Frontal cortex (tissue), 4 donors: ENCODE measurements around the gene RNF144A. TPM values are rescaled to one million over a fixed set of nuclear protein-coding genes. Genes with fewer than 3 reads are reported as not detected.

Experiments
- DNase-seq, 2 donors: peaks; one replicate each; pipeline ENCODE4 v3.0.0; 2012; ENCODE audit warnings: low spot score in 2 of 2
- FAIRE-seq: peaks from 2 replicates; lab custom pipeline; 2012; peaks lifted over from hg19 to GRCh38; lab: Jason Lieb, UNC
- total RNA-seq: library from RNA; depleted of rRNA; stranded (reverse); fragments of >200 nt; gene quantifications from one replicate; pipeline ENCODE4 v1.2.3, GENCODE V29; 2014
- donor health status: control.
- donor health status: control.
- donor health status: control.

Gene RNF144A
- total RNA-seq, 1 donor from 2014 or later = 33.8 TPM

GRCh38 chr2:6965071-6965795 is 48.0 kb downstream of the RNF144A start:
- DNase-seq = no peak
- no peak for FAIRE-seq

DNA sequence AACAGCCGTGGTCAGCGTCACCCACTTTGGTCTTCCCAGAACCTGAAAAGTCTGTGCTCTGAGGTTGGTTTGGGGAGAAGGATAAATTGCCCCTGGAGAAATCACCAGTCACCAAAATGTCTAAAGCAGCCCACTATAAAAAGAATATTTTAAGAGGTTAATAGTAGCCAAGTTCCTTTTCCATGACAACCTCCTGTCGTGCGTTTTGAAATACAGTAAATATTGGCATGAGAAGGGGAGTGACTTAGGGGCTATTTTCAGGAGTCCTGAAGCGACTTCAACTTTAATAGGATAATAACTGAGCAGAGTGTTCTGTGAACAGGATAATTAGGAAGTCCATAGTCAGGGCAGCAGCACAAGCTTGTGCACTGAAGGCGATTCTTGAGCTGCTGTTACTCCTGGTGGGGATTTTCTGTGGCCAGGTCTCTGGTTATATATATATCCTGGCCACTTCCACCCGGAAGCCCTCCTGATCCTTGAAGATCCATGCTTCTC is 49.3 kb downstream of the RNF144A start:
- FAIRE-seq = no peak
- DNase-seq = no peak

- no peak for FAIRE-seq
- no peak for DNase-seq
Observed at GRCh38 chr2:6967301-6967700, 50.1 kb downstream of the RNF144A start.

GRCh38 chr2:6968319-6969100 is 51.3 kb downstream of the RNF144A start:
- peak in 1 of 2 donors; percentile 33 for DNase-seq

GRCh38 chr2:6970551-6970950 is 53.3 kb downstream of the RNF144A start:
- FAIRE-seq (no peak), DNase-seq (no peak)

More at GRCh38 chr2:6968319-6969100, 51.3 kb downstream of the RNF144A start:
- FAIRE-seq = no peak

- FAIRE-seq (no peak), DNase-seq (no peak)
Observed at GRCh38 chr2:6970976-6971480, 53.8 kb downstream of the RNF144A start.

GRCh38 chr2:6971502-6971901 is 54.3 kb downstream of the RNF144A start:
- DNase-seq (no peak), FAIRE-seq (no peak)

- FAIRE-seq (no peak), DNase-seq (no peak)
Observed at GRCh38 chr2:6972067-6972710, 55.0 kb downstream of the RNF144A start.

- FAIRE-seq (no peak), DNase-seq (no peak)
Observed at GRCh38 chr2:6973895-6974545, 56.8 kb downstream of the RNF144A start.

- FAIRE-seq (no peak), DNase-seq (no peak)
Observed at GRCh38 chr2:6975988-6976387, 58.8 kb downstream of the RNF144A start.

DNA sequence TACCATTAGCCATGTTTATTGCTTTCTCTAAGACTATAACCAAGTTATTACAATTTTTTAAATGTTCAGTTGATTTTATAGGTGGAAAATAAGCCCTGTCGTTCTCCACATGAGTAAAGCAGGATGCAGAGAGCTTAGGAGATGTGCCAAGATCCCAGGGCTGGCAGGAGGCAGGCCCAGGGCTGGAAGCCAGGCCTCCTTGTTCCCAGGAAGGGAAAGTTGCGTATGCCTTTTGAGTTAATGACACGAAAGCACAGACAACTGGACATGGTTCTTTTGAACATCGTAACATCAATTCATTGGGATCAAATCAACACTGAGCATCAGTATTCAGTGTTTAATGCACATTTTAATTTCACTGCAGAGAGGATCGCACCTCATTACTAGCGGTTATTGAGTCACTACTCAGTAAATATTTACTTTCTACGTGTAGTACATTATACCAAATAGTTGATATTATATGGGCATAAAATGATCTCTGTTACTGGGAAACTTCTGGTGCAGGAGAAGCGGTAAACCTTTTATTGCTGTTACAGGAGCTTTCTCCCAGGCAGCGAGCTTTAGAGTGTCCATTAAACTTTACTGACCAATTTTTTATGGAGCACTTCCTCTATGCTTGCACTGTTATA is 60.0 kb downstream of the RNF144A start:
- FAIRE-seq = no peak

DNA sequence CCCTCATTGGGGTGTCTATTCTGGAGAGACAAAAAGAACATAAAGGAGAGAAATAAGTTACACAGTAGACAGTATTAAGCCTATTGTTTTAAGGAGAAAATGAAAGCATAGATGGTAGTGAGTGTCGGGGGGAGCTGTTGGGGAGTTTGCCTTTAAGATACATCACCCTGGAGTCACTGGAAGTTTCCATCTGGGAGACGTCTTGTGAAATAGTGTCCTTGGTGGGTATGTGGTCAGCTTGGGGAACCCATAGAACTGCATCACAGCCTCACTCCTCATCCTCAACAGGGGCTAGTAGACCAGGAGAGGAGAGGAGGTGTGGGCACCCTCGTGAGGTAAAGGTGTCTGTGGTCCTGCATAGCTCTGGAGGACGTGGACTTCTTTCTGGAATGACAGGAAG is 60.6 kb downstream of the RNF144A start:
- DNase-seq = no peak
- FAIRE-seq = no peak

More for the DNA sequence above, 60.0 kb downstream of the RNF144A start:
- DNase-seq = peak in 1 of 2 donors; percentile 28

DNA sequence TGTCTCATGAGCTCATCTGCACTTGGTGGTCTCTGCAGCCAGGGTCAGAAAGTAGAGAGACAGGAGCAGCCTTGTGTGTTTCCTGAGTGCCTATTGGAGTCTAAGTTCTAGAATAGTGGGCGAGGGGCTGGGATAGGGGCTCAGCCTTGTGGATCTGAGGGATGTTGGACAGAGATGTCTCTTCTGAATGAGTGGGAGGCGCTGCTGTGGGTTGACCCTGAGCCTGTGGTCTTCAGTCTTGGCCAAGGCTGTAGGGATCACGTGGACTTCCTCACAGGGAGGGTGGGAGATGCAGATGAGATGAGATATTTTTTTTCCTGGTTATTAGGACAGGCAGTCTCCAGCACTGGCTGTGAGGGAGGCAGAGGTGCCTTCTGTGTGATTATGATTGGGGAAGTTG is 61.8 kb downstream of the RNF144A start:
- FAIRE-seq (no peak), DNase-seq (no peak)

DNA sequence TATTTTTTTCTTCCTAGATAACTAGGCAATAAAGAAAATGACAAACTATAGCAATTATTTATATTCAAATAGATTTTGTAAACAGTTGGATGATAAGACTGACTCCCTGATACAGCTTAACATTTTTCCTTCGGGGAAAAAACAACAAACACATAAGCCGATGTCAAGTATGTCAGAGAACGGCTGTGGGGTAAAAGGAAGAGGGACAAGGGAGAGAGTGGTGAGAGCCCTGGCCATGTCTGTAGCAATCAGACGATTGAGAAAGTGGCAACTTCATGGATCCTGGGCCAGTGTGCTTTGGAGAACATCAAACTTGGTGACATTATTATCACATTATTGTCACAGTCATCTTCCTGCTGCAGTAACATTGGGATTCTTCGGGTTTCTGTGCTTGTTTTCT is 65.2 kb downstream of the RNF144A start:
- FAIRE-seq (no peak), DNase-seq (no peak)

DNA sequence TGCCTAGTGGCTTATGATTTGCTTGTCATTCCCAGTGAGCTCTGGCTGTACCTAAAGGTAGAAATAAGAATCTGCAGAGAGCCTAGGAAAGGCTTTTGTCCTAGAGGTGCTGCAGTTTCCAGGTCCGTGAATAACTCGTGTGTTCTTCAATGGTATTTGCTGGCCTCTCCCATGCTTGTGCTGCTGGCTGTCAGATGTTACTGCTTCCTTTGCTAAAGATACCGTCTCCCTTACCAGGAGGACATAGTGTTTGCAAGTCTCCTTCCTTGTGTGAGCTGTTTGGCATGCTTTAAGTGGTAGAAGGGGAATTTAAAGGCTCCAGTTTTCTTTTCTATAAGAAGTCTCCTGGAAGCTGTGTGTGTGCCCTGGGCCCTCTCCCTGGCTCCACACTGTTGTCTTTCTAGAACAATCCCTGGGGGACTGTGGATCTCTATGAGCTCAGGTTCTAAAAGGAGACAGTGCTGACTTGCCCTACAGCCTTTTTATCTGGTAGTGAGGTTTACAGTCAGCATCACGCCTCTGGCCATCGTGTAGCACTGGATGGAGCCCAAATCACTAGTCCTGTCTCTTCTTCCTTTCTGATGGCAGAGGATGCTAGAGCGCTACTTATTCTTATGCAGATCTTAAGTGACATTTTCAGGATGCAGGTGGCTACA is 65.8 kb downstream of the RNF144A start:
- no peak for DNase-seq

GRCh38 chr2:6986301-6986911 is 69.2 kb downstream of the RNF144A start:
- DNase-seq (no peak), FAIRE-seq (no peak)

More for the DNA sequence above, 65.8 kb downstream of the RNF144A start:
- no peak for FAIRE-seq

GRCh38 chr2:6986912-6987361 is 69.7 kb downstream of the RNF144A start:
- no peak for FAIRE-seq
- DNase-seq = no peak

- no peak for FAIRE-seq
- DNase-seq = no peak
Observed at GRCh38 chr2:6990871-6991270, 73.7 kb downstream of the RNF144A start.
